DND-41 (cell line): ENCODE measurements around the gene EFL1.

Experiments used
- EZH2 ChIP-seq: IDR thresholded peaks from 3 replicates; pipeline ENCODE4 v1.6.1; 2012; ENCODE audit warnings: borderline replicate concordance, low read depth, mild to moderate bottlenecking, moderate library complexity, low read length, inconsistent platforms; ENCODE audit not compliant: severe bottlenecking
- TF ChIP-seq, protein P1 (sequence below): IDR thresholded peaks from 2 replicates; pipeline ENCODE4 v1.5.1; 2012; ENCODE audit warnings: borderline replicate concordance, low read length, moderate library complexity, mild to moderate bottlenecking; ENCODE audit not compliant: poor library complexity, severe bottlenecking; ENCODE audit errors: extremely low read depth

- TF ChIP-seq, protein P1, sequence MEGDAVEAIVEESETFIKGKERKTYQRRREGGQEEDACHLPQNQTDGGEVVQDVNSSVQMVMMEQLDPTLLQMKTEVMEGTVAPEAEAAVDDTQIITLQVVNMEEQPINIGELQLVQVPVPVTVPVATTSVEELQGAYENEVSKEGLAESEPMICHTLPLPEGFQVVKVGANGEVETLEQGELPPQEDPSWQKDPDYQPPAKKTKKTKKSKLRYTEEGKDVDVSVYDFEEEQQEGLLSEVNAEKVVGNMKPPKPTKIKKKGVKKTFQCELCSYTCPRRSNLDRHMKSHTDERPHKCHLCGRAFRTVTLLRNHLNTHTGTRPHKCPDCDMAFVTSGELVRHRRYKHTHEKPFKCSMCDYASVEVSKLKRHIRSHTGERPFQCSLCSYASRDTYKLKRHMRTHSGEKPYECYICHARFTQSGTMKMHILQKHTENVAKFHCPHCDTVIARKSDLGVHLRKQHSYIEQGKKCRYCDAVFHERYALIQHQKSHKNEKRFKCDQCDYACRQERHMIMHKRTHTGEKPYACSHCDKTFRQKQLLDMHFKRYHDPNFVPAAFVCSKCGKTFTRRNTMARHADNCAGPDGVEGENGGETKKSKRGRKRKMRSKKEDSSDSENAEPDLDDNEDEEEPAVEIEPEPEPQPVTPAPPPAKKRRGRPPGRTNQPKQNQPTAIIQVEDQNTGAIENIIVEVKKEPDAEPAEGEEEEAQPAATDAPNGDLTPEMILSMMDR, result no peak
- TF ChIP-seq EZH2, result no peak
These were observed 150.6 kb downstream of the EFL1 start for GRCh38 chr15:82111918-82112317.
